Muscle layer of duodenum (tissue), 2 donors: ENCODE results near the gene NTRK2.

Source experiments
- H3K27ac ChIP-seq: one replicate; pipeline ENCODE4 v1.7.0; 2013; ENCODE audit warnings: mild to moderate bottlenecking, low read length
- H3K27me3 ChIP-seq: one replicate; pipeline ENCODE4 v1.7.0; 2013; ENCODE audit warnings: low read depth, mild to moderate bottlenecking, control low read depth, low read length
- H3K36me3 ChIP-seq, 2 donors: one replicate each; pipeline ENCODE4 v1.7.0; 2013; ENCODE audit warnings: low read length in 2 of 2, control low read depth in 1 of 2, mild to moderate bottlenecking in 1 of 2; ENCODE audit not compliant: insufficient read depth in 2 of 2, control insufficient read depth in 1 of 2
- H3K4me1 ChIP-seq, 2 donors: one replicate each; pipeline ENCODE4 v1.7.0; 2013; ENCODE audit warnings: low read length in 2 of 2, mild to moderate bottlenecking in 2 of 2, control low read depth in 1 of 2, moderate library complexity in 1 of 2; ENCODE audit not compliant: insufficient read depth in 2 of 2, control insufficient read depth in 1 of 2
- H3K4me3 ChIP-seq, 2 donors: one replicate each; pipeline ENCODE4 v1.7.0; 2013; ENCODE audit warnings: low read length in 2 of 2, low read depth in 1 of 2, mild to moderate bottlenecking in 1 of 2
- H3K9me3 ChIP-seq, 2 donors: one replicate each; pipeline ENCODE4 v1.7.0; 2013; ENCODE audit warnings: low read length in 2 of 2, control low read depth in 1 of 2, mild to moderate bottlenecking in 1 of 2; ENCODE audit not compliant: control insufficient read depth in 1 of 2
- donor health status: healthy.

Gene NTRK2

GRCh38 chr9:84929068-84929467, 259.5 kb downstream of the NTRK2 start:
- Histone ChIP-seq H3K27me3 (no peaks in the 10 kb centered on the region), H3K9me3 (no peaks in the 10 kb centered on the region), H3K4me1 (peaks cover 0 to 5% of the 10 kb centered on the region in 2 donors), H3K27ac (no peak overlapping the region), H3K4me3 (no peak overlapping the region), H3K36me3 (no peaks in the 10 kb centered on the region)

GRCh38 chr9:84932915-84933527, 263.5 kb downstream of the NTRK2 start:
- no peak overlapping the region for H3K27ac ChIP-seq
- no peaks in the 10 kb centered on the region for H3K27me3 ChIP-seq
- no peak overlapping the region for H3K4me3 ChIP-seq
- H3K36me3 ChIP-seq: no peaks in the 10 kb centered on the region
- peaks cover 0 to 5% of the 10 kb centered on the region in 2 donors for H3K4me1 ChIP-seq
- no peaks in the 10 kb centered on the region for H3K9me3 ChIP-seq

- Histone ChIP-seq H3K36me3 (no peaks in the 10 kb centered on the region), H3K27me3 (no peaks in the 10 kb centered on the region), H3K27ac (no peak overlapping the region), H3K9me3 (no peaks in the 10 kb centered on the region), H3K4me3 (no peak overlapping the region), H3K4me1 (peaks cover 0 to 5% of the 10 kb centered on the region in 2 donors)
Measured at GRCh38 chr9:84935528-84936117, 266.1 kb downstream of the NTRK2 start.

- Histone ChIP-seq H3K4me3 (no peak overlapping the region), H3K27ac (no peak overlapping the region), H3K4me1 (peaks cover 0 to 5% of the 10 kb centered on the region in 2 donors), H3K36me3 (no peaks in the 10 kb centered on the region), H3K9me3 (no peaks in the 10 kb centered on the region), H3K27me3 (no peaks in the 10 kb centered on the region)
Measured at GRCh38 chr9:84937180-84937579, 267.7 kb downstream of the NTRK2 start.

- Histone ChIP-seq H3K4me3 (no peak overlapping the region), H3K36me3 (no peaks in the 10 kb centered on the region), H3K27me3 (no peaks in the 10 kb centered on the region), H3K9me3 (no peaks in the 10 kb centered on the region), H3K4me1 (peaks cover 0 to 5% of the 10 kb centered on the region in 2 donors), H3K27ac (no peak overlapping the region)
Measured at GRCh38 chr9:84937581-84937980, 268.1 kb downstream of the NTRK2 start.

- no peaks in the 10 kb centered on the region for H3K36me3 ChIP-seq
- H3K27me3 ChIP-seq: no peaks in the 10 kb centered on the region
- H3K4me3 ChIP-seq: no peak overlapping the region
- H3K27ac ChIP-seq: no peak overlapping the region
- no peaks in the 10 kb centered on the region for H3K9me3 ChIP-seq
- peaks cover 0 to 5% of the 10 kb centered on the region in 2 donors for H3K4me1 ChIP-seq
Measured at GRCh38 chr9:84939774-84940173, 270.2 kb downstream of the NTRK2 start.

- Histone ChIP-seq H3K4me3 (no peak overlapping the region), H3K36me3 (no peaks in the 10 kb centered on the region), H3K27me3 (no peaks in the 10 kb centered on the region), H3K27ac (no peak overlapping the region), H3K9me3 (no peaks in the 10 kb centered on the region), H3K4me1 (peaks cover 0 to 4% of the 10 kb centered on the region in 2 donors)
Measured at GRCh38 chr9:84940294-84940693, 270.8 kb downstream of the NTRK2 start.

GRCh38 chr9:84941792-84942191, 272.3 kb downstream of the NTRK2 start:
- no peaks in the 10 kb centered on the region for H3K27me3 ChIP-seq

GRCh38 chr9:84943482-84944050, 274.0 kb downstream of the NTRK2 start:
- Histone ChIP-seq H3K27ac (no peak overlapping the region), H3K4me3 (no peak overlapping the region)

More at GRCh38 chr9:84941792-84942191, 272.3 kb downstream of the NTRK2 start:
- Histone ChIP-seq H3K9me3 (no peaks in the 10 kb centered on the region), H3K4me3 (no peak overlapping the region), H3K36me3 (no peaks in the 10 kb centered on the region), H3K27ac (no peak overlapping the region), H3K4me1 (no peaks in the 10 kb centered on the region)

GRCh38 chr9:84945878-84946538, 276.5 kb downstream of the NTRK2 start:
- Histone ChIP-seq H3K4me3 (no peak overlapping the region), H3K36me3 (no peaks in the 10 kb centered on the region), H3K27ac (no peak overlapping the region)

More at GRCh38 chr9:84943482-84944050, 274.0 kb downstream of the NTRK2 start:
- Histone ChIP-seq H3K9me3 (no peaks in the 10 kb centered on the region), H3K27me3 (no peaks in the 10 kb centered on the region), H3K4me1 (no peaks in the 10 kb centered on the region), H3K36me3 (no peaks in the 10 kb centered on the region)

GRCh38 chr9:84947412-84947972, 278.0 kb downstream of the NTRK2 start:
- no peaks in the 10 kb centered on the region for H3K9me3 ChIP-seq
- H3K27me3 ChIP-seq: no peaks in the 10 kb centered on the region
- no peak overlapping the region for H3K4me3 ChIP-seq
- H3K36me3 ChIP-seq: no peaks in the 10 kb centered on the region
- no peak overlapping the region for H3K27ac ChIP-seq
- H3K4me1 ChIP-seq: no peaks in the 10 kb centered on the region

More at GRCh38 chr9:84945878-84946538, 276.5 kb downstream of the NTRK2 start:
- Histone ChIP-seq H3K4me1 (no peaks in the 10 kb centered on the region), H3K9me3 (no peaks in the 10 kb centered on the region), H3K27me3 (no peaks in the 10 kb centered on the region)
